ENCODE measurements around the gene NOP53. TPM values are rescaled to one million over a fixed set of nuclear protein-coding genes. Genes with fewer than 3 reads are reported as not detected.
"Not testable (repeated sequence)": the region's sequence is repeated elsewhere in the genome, so short reads cannot be mapped to it uniquely, and the experiment has no call there.

The NOP53 gene
- total RNA-seq, 1 donor from 2014 or later, result 218 TPM

DNA sequence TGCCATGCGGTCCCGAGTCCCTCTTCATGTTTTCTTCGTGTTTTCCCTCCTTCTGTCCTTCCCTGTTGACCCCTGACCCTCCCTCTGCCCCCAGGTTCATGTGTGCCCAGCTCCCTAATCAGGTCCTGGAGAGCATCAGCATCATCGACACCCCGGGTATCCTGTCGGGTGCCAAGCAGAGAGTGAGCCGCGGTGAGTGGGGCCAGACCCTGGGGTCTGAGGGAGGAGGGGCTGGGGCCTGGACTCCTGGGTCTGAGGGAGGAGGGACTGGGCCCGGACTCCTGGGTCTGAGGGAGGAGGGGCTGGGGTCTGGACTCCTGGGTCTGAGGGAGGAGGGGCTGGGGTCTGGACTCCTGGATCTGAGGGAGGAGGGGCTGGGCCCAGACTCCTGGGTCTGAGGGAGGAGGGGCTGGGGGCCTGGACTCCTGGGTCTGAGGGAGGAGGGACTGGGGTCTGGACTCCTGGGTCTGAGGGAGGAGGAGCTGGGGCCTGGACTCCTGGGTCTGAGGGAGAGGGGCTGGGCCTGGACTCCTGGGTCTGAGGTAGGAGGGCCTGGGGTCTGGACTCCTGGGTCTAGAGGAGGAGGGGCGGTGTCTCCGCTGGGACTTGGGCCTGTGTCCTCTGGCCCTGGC lies 26.8 kb upstream of the NOP53 start:
- not testable (repeated sequence) for ATAC-seq

DNA sequence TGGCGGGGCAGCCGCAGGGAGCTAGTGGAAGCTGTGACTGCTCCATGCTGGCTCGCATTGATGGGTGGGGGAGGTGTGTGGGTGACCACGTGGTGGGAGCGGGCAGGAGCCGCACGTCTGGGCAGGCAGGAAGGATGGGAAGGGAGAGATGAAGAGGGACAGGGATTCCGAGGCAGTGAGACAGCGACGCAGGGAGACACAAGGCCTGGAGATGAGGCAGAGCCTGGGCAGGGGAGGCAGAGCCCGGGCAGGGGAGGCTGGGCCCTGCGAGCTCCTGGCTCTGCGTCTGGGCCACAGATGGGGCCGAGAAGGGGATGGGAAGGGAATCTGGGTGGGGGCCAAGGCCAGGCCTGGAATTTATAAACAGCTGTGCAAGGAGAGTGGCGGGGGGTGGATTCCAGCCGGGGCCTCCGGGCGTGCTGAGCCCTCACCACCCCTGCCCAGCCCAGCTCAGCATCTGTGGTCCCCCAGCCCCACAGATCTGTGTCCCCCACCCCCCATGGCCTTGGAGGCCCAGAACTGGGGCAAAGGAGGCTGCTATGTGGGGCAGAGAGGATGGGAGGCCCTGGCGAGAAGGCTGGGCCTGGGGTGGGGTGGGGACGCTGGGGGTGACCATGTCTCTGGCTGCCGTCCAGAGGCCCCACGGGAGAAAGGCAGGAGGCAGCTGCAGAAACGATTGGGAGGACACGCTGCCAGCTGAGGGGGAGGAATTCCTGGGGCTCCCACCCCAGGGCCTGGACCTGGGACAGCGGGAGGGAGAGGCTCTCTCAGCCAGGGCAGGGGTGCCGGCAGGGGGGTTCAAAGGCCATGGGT lies 26.1 kb upstream of the NOP53 start:
- peak; percentile 84 for ATAC-seq

DNA sequence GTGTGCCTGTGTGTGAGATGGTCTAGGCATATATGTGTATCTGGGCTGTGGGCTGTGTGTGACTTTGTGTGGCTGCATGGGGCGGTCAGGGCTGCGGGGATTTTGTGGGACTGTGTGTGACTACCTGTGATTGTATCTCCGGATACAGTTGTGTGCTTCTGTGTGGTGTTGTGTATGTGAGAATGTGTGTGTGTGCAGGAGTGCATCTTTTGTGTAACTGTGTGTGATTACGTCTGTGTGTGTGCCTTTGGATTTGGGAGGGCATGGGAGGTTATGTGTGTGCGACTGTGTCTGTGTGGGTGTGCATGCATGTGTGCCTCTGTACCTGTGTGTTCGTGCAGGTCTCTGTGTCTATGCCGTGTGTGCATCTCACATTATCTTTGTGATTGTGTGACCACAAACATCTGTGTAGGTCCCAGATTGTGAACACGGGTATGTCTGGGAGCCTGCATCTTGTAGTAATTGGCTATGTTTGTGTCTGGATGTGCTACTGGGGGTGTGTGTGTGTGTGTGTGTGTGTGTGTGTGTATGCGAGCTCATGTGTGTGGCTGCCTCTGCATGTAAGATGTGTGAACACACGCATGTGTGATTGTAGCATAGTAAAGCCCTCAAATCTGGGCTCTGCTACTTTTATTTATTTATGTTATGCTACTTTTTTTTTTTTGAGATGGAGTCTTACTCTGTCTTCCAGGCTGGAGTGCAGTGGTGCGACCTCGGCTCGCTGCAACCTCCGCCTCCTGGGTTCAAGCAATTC lies 24.5 kb upstream of the NOP53 start:
- no peak for ATAC-seq

DNA sequence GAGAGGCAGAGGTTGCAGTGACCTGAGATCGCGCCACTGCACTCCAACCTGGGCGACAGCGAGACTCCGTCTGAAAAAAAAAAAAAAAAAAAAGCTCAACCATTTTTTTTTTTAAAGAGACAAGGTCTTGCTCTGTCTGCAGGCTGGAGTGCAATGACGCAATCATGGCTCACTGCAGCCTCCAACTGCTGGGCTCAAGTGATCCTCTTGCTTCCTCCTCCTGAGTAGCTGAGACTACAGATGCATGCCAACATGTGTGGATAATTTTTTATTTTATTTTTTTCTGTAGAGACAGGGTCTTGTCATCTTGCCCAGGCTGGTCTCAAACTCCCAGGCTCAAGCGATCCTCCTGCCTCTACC lies 21.8 kb upstream of the NOP53 start:
- peak; percentile 35 for ATAC-seq

DNA sequence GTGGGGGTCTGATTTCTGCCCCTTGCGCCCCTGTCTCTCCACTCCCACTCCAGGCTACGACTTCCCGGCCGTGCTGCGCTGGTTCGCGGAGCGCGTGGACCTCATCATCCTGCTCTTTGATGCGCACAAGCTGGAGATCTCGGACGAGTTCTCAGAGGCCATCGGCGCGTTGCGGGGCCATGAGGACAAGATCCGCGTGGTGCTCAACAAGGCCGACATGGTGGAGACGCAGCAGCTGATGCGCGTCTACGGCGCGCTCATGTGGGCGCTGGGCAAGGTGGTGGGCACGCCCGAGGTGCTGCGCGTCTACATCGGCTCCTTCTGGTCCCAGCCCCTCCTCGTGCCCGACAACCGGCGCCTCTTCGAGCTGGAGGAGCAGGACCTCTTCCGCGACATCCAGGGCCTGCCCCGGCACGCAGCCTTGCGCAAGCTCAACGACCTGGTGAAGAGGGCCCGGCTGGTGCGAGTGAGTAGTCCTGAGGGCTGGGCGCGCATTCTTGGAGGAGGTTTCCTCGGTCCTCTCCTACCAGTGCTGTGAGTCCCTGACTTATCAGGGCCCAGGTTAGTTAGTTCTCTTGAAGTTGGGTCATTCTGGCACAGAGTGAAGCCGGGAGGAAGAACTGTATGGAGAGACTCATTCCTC lies 19.5 kb upstream of the NOP53 start:
- peak; percentile 81 for ATAC-seq

DNA sequence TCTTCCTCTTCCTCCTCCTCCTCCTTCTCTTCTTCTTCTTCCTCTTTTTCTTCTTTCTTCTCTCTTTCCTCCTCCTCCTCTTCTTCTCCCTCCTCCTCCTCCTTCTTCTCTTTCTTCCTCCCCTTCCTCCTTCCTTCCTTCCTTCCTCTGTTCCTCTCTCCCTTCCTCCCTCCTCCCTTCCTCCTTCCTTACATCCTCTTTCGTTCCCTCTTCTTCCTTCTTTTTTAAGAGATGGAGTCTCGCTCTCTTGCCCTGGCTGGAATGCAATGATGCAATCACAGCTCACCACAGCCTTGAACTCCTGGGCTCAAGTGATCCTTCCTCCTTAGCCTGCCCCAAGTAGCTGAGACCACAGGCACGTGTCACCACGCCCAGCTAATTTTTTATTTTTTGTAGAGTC lies 18.9 kb upstream of the NOP53 start:
- ATAC-seq, result no peak

DNA sequence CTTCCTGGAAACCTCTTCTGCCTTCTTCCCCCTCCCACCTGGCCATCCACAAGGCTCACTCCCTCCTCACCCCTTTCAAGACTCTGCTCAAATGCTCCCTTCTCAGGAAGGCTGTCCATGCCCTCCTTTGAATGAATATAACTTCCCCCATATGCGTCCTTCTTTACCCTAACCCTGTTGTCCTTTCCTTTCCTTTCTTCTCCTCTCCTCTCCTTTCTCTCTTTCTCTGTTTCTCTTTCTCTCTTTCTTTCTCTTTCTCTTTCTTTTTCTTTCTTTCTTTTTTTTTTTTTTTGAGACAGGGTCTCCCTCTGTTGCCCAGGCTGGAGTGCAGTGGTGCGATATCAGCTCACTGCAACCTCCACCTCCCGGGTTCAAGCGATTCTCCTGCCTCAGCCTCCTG lies 17.1 kb upstream of the NOP53 start:
- ATAC-seq, result not testable (repeated sequence)

DNA sequence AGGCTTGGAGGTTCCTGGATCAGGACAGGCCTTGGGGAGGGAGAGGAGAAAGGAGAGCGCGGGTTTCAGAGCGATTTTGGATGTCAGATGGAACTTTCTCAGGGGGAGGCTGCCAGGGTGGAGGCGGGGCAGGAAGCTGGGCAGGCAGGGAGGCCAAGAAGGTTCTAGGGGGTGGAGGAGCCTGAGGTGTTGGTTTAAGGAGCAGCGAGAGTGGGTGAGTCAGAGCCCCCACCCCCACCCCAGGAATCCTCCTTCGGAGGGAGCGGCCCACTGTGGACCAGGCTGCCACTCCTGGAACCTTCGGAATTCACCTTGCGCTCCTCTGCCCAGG lies 15.9 kb upstream of the NOP53 start:
- ATAC-seq, result peak; percentile 90

DNA sequence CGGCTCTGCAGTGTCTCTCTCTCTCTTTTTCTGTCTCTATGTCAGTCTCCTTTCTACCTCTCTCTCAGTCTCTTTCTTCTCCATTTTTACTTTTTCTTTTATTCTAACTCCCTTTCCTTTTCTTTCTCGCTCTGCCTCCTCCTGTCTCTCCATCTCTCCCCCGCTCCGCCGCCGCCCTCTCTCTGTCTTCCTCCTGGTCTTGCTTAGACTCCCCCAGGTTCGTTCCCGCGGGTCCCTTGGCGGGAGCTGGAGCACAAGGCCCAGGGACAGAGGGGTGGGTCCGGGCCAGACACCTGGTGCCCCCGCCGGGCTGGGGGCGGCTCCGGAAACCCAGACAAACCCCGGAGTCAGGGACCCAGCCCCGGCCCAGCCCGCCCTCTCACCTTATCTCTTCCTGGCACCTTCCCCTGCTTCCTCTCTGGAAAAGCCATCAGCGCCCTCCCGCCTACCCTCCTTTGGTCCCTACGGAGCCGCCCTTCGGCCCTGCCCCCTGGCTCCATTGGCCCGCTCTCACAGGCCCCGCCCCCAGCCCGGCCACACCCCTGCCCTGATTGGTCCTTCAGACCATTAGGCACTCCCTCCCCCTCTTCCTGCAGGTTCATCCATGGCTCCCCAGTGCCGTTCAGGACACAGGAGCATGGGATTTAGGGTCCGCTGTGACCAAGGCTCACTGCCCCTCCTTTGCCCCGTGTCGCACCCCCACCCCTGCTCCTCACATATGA lies 15.4 kb upstream of the NOP53 start:
- peak; percentile 80 for ATAC-seq

DNA sequence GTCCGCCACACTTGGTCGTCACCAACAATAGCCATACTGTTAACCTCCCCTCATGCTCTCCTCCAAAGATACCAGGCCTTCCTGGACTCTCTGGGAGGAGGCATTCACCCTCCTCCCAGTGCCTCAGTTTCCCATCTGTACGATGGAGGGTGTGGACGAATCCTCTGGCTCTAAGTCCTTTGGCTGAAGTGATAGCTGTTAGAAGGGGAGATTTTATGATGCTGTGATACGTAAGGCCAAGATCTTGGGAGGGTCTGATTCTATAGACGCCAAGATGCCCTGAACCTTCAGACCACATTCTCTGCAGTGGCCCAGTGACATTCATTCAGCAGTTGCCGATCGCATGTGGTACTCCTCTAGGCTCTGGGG lies 14.8 kb upstream of the NOP53 start:
- ATAC-seq, result no peak

DNA sequence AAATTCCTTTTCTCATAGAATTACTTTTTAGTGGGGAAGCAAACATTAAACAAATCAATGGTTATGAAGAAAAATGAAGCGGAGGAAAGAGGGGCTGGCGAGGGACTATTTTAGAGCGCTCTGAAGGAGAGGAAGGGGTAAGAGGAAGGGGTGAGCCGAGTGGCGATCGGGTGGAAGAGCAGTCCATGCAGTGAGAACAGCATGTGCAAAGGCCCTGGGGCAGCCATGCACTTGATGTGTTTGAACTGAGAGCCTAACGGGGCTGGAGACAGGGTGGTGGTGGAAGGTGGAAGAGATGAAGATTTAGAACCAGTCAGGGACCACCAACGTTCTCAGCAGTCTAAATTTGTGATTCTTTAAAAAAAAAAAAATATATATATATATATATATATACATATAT lies 14.4 kb upstream of the NOP53 start:
- no peak for ATAC-seq

DNA sequence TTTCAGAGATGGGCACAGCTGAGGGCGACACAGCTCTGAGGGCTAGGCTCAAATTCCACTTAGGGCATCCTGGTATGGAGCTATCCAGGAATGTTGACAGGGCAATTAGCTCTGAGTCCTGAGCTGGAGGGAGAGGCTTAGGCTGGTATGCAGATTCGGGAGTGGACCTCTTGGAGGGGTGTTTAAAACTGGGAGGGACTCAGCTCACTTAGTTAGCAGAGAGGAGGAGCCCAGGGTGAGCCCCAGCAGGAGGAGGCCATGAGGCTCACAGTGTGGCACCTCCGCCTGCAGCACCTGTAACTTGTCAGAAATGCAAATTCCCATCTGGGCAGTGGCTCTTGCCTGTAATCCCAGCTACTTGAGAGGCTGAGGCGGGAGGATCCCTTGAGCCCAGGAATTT lies 10.2 kb upstream of the NOP53 start:
- no peak for ATAC-seq

DNA sequence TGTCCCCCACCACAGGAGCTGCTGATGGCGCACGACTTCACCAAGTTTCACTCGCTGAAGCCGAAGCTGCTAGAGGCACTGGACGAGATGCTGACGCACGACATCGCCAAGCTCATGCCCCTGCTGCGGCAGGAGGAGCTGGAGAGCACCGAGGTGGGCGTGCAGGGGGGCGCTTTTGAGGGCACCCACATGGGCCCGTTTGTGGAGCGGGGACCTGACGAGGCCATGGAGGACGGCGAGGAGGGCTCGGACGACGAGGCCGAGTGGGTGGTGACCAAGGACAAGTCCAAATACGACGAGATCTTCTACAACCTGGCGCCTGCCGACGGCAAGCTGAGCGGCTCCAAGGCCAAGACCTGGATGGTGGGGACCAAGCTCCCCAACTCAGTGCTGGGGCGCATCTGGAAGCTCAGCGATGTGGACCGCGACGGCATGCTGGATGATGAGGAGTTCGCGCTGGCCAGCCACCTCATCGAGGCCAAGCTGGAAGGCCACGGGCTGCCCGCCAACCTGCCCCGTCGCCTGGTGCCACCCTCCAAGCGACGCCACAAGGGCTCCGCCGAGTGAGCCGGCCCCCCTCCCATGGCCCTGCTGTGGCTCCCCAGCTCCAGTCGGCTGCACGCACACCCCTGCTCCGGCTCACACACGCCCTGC lies 4.4 kb upstream of the NOP53 start:
- ATAC-seq, result no peak

DNA sequence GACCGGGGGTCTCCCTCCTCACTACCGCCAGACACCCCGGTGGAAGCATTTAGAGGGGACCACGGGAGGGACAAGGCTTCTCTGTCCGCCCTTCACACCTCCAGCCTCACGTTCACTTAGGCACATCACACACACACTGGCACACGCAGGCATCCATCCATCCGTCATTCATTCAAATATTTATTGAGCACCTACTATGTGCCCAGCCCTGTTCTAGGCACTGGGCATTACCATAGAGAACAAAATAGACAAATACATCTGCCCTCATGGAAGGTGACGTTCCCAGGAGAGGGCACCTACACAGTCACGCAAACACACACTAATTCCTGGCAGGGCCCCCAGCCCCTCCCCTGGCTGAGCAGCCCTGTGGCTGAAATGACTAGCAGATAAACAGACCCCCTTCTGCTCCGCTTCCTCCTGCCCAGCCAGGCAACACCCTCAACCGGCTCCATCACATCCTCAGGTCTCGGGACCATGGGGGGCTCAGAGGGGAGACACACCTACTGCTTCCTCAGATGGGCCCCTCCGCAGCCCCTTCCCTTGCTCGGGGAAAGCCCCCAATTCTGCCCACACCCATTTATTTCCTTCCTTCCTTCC lies 3.7 kb upstream of the NOP53 start:
- no peak for ATAC-seq

DNA sequence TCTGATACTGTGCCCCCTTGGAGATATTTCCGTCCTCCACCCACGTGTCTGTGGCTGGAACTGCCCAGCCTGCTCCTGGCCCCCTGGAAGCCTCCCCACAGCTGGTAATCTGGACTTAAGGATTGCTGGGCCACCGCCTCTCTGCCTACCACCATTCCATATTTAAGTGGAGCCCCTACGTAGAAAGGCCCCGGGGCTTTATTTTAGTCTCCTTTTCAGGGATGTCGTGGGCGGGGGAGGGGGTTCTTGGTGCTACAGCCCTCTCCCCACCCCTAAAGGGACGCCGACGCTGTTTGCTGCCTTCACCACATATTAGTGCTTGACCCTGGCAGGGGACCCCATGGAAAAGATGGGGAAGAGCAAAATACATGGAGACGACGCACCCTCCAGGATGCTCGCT lies 2.7 kb upstream of the NOP53 start:
- ATAC-seq, result no peak

DNA sequence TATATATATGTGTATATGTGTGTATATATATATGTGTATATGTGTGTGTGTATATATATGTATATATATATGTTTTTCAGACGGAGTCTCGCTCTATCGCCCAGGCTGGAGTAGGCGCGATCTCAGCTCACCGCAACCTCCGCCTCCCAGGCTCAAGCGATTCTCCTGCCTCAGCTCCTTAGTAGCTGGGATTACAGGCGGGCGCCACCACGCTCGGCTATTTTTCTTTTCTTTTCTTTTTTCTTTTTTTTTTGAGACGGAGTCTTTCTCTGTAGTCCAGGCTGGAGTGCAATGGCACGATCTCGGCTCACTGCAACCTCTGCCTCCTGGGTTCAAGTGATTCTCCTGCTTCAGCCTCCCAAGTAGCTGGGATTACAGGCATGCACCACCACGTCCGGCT lies 783 bp downstream of the NOP53 start:
- not testable (repeated sequence) for ATAC-seq

DNA sequence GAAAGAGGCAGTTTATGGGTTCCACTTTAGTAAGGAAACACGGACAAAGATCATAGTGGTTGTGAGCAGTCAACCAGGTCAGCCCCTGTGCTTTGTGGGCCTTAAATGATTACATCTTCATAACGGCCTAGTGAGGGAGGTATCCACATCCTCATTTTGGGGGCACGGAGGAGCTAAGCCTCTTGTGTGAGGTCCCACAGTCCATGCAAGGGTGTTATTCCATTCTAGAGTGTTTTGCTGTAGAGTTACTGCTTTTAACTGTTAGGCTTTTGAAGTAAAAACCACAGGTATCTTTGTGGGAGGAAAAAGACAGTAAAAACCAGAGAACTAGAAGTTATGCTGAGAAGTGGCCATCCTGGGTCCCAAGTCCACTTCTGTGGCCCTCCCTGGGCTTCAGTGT lies 4.0 kb downstream of the NOP53 start:
- no peak for ATAC-seq

DNA sequence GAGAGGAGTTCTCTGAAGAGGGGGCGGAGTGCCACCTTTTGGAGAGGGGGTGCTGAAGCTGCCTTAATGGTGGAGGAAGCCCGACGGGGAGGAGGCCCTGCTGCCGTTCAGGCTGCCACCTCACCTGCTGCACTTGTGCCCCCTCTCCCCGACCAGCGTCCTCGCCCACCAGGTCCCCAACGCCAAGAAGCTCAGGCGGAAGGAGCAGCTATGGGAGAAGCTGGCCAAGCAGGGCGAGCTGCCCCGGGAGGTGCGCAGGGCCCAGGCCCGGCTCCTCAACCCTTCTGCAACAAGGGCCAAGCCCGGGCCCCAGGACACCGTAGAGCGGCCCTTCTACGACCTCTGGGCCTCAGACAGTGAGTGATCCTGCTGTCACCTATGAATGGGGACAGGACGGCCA lies 5.4 kb downstream of the NOP53 start:
- ATAC-seq, result no peak

DNA sequence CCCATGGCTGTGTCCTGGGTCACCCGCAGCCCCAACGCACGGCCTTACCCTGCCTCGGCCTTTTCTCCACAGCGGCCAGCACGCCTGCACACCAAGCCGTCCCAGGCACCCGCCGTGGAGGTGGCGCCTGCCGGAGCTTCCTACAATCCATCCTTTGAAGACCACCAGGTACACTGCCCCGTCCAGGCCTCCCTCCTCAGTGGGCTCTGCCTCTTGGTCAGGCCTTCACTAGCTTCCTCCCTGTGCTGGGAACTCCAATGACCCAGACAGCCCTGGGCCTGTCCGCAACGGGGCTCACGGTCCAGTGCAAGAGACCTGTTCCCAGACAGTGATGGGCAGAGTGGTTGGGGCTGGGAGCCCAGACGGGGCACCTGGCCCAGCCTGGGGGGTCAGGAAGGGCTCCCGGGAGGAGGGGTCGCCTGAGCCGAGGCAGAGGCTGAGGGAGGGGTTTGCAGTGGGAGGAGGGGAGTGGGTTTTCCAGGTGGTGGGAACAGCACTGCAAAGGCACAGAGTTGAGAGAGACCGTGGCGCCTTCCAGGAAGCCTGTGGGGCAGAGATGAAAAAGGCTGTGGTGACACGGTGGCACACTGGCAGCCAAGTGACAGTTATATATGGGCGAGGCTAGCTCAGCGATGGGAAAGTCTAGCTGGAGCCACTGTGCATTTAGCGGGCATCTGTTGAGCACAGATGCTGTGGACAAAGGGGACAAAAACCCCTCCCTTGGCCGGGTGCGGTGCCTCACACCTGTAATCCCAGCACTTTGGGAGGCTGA lies 7.3 kb downstream of the NOP53 start:
- no peak for ATAC-seq

DNA sequence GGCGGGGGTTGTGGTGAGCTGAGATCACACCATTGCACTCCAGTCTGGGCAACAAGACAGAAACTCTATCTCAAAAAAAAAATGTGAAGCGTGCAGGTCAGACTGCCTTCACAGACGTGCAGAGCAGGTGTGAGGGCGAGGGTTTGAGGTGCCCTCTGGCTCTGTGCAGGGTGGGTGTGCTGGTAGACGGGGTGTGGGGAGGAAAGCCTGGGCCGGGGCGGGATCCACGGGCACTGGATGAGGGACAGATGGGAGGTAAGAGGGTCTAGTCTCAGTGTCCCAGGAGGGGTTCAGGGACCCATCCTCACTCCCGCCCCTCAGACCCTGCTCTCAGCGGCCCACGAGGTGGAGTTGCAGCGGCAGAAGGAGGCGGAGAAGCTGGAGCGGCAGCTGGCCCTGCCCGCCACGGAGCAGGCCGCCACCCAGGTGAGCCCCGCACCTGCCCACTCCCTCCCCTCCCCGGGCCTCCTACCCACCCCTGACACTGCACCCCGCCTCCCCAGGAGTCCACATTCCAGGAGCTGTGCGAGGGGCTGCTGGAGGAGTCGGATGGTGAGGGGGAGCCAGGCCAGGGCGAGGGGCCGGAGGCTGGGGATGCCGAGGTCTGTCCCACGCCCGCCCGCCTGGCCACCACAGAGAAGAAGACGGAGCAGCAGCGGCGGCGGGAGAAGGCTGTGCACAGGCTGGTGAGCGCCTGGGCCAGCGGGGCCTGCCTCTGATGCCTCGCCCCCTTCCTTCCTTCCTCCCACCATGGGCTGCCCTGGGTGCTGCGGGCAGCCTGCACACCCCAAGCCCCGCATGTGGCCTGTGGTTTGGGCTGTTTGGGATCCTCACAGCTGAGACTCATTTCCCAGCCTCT lies 9.1 kb downstream of the NOP53 start:
- peak; percentile 22 for ATAC-seq

Measured in esophagus mucosa (tissue), 1 donor.